GM19468 (cell line): ENCODE measurements around the gene ZAP70.

Source experiments
- ATAC-seq: cut with Tn5 transposase; IDR thresholded peaks from one replicate; pipeline ENCODE4 v1.9.1; 2021; ENCODE audit warnings: mild to moderate bottlenecking, moderate library complexity, moderate number of reproducible peaks; ENCODE audit not compliant: unreplicated experiment; ENCODE audit errors: extremely low read depth

ZAP70 gene

DNA sequence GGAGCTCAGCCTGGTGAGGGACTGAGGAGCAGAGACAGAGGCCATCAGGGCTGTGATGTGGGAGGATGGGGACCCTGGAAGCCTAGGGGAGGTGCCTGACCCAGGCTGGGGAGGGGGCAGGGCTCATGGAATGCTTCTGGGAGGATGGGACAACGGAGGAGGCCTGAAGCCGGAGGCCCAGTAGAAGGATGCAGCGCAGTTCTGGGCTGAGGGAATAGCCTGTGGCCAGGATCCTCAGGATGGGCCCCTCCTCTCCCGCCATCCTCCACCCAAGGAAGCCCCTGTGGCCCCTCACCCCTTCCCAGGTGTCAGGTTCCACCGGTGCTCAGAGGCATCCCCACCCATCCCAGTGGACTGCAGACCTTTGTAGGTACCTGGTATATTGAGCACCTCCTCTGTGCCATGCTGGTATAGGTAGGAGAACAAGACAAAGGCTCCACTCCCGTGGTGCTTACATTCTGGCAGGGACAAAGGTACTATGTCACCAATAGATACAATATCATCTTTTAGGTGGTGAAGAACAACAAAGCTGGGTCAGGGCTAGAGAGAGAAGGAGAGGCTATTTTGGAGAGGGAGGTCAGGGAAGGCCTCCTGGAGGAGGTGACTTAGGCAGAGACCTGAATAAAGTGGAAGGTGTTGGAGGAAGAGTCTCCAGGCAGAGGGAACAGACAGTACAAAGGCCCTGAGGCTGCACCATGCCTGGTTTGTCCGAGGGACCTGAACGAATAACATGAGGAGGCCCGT lies 2.7 kb downstream of the ZAP70 start:
- no peak for ATAC-seq

DNA sequence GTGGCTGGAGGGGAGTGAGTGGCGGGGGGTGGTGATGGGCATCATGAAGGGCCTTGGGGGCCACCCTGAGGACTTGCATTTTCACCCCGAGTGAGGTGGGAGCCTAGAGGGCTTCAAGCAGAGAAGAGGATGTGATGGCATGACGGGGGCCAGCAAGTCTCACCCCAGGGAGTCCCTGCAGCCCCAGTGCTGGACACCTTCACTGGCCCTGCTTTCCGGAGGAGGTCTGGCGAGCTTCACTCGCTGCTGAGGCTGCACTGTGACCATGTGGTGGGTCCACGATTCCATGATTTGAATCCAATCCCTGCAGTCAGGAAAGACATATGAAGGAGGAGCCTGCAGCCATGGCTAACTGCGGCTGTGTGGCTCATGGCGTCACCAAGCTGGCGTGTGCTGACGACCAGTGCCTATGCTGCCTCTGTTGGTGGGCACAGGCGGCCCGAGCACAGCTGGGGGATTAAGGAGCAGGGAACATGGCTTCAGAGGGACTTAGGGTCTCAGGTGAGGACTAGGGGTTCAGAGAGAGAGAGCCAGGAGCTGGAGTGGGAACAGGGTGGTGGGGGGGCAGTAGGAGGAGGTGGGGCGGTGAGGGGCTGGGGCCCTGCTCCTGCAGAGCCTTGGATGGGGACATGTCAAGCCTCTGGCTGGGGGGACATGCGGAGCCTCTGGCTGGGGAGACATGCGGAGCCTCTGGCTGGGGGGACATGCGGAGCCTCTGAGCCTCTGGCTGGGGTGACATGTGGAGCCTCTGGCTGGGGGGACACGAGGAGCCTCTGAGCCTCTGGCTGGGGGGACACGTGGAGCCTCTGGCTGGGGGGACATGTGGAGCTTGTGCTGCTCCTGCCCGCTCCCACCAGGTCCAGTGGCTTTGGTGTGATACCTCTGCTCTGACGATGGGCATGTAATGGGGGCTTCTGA lies 3.6 kb downstream of the ZAP70 start:
- ATAC-seq: no peak

DNA sequence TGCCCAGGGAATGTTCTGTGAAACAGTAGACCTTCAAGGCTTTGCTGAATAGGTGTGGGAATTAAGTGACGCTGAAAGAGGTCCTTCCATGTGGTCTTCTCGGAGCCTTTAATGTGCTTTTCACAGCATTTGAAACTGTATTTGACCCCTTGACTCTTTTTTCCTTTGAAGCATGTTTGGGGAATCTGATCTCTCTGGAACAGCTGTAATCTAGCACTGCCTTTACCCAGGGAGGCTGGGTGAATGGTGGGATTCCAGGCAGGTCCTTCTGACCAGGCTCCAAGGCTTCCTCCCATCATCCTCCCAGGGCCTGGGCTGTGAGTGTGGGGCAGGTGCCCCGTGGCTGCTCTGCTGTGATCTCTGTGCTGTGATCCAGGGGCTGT lies 4.2 kb downstream of the ZAP70 start:
- ATAC-seq: no peak

DNA sequence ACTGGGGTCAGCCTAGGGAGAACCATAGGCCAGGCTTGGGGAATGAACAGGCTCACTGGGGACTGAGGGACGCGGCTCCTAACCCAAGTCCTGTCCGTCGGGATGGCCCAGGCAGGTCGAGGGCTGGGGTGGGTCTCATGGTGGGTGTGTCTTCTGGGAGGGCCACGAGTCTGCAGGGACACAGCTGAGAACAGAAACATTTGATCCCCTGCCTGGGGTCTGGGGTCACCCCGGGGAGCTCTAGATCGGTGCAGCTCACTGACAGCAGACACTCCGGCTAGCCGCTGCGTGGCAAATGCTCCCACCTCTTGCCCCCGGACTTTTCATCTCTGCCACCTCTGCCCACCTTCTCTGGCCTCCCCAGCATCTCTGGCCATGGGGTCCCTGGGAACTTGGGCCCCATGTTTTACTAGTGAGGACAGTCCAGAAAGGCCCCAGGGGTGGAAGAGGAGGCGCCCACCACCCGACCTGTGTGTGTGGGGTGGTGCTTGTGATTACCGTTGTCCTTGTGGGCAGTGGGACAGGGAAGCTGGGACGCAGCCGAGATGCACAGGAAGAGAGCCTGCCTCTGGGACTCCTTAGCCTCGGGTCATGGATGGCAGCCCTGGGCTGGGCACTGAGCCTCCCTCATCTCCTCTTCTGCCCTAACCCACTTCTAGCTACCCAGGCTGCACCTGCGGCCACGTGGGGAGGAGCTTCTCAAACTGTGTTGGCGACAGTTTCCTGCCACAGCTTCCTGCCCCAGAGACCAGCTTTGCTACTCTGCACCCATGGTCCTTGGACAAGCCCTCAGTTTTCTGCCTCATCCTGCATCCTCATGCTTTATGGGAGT lies 4.9 kb downstream of the ZAP70 start:
- no peak for ATAC-seq

DNA sequence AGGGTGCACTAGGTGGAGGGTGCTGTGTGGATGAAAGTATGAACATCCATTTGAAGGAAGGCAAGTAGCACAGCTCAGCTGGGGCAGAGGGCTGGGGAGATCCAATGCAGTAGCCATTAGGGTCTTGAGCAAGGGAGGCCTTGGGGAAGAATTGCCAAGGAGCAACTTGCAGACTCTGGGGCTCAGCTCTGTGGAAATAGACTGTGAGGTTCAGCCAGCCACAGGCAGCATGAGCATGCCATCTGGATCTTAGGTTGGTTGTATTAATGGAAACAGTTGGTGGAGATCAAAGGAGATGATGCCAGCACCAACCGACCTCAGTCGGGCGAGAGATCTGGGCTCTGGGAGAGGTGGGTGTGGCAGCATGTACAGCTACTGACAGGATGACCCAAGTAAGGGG lies 5.6 kb downstream of the ZAP70 start:
- no peak for ATAC-seq

DNA sequence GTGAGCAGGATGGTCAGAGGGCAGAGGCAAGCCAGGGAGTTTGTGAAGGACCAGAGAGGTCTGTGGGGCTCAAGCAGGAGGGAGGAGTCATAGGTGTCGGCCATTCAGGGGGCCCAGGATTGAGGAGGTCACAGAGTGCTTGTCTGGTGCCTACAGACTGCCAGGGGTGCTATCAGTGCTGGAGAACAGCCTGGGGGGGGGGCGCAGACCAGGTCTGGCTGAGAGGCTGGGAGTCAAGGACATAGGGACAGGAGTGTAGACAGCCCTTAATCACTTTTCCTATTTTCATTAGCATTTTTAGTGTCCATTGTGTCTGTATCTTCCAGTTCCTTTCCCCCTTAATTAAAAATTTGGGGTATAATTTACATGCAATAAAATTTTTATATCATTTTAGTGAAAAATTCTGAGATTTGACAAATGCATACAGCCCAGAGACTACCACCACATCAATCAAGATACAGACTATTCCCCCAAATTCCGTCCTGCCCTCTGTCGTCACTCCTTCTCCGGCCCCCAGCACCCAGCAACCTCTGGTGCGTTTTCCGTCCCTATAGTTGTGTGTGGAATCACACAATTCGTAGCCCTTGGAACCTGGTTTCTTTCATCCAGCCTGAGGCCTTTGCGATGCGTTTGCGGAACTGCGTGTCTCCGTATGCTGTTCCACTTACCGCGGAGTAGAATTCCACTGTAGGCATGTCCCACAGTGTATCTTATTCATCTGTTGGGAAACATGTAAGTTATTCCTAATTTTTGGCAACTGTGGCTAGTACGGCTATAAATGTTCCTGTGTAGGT lies 6.2 kb downstream of the ZAP70 start:
- no peak for ATAC-seq

DNA sequence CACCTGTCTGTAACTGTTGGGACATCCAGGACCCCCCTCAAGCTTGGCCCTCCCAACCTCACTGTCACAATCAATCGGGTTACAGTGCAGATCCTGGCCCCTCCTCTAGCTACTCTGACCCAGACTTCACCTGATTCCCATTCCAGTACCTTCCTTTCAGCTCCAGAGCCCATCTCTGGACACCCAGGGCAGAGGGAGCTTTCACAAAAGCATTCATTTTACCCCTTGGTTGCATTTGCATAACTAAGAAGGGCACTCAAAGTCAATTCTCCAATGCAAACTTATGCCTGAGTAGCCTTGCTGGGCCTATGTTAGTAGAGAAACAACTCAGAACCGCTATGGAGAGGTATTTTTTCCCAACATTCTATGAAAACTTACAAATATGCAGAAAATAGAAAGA lies 7.4 kb downstream of the ZAP70 start:
- no peak for ATAC-seq

DNA sequence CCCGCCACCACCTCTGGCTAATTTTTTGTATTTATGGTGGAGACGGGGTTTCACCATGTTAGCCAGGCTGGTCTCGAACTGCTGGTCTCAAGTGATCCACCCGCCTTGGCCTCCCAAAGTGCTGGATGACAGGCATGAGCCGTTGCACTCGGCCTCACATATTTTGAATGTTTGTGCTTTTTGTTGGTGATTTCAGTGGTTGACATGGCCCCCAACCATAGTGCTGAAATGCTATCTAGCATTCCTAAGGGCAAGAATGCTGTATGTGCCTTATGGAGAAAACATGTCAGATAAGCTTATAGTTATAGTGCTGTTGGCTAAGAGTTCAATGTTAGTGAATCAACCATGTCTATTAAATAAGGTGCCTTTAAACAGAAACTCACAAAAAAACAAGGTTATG lies 8.9 kb downstream of the ZAP70 start:
- ATAC-seq: no peak

DNA sequence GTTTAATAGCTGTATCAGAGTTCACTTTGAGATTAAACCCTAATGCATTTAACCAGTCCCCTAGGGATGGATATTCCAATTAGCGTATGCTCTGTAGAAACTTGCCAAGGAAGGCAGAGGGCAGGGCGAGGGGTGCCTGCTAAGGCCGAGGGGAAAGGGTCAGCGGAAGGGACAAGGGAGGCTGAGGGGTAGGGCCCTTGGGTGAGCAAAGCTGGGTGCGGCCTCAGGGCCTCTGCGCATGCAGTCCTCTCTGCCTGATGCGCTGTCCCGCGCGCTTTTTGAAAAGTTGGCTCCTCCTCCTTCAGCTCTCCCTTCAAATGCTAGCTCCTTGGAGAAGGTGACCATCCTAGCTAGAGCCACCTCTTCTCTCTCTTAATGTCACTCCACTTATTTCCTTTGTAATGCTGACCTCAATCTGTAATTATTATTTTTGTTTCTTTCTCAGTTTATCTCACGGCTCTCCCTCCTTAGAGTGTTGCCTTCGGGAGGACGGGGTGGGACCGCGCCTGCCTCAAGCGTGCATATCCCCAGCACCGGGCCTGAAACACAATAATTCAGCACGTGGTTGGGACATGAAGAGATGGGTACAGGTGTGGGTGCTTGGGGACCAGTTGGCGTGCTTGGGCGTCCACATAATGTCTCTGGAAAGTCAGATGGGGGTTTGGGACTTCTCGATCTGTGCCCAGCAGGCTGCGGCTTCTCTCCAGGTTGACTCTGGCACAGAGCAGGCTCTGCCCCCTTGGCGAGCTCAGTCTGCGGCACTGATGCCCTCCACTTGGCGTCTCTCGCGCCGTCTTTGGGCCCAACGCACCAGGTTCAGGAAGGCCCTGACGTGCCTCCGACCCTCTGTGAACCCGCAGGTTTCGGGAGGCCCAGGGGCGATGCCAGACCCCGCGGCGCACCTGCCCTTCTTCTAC lies 10.0 kb downstream of the ZAP70 start:
- no peak for ATAC-seq

DNA sequence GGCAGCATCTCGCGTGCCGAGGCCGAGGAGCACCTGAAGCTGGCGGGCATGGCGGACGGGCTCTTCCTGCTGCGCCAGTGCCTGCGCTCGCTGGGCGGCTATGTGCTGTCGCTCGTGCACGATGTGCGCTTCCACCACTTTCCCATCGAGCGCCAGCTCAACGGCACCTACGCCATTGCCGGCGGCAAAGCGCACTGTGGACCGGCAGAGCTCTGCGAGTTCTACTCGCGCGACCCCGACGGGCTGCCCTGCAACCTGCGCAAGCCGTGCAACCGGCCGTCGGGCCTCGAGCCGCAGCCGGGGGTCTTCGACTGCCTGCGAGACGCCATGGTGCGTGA lies 10.7 kb downstream of the ZAP70 start:
- ATAC-seq: no peak

DNA sequence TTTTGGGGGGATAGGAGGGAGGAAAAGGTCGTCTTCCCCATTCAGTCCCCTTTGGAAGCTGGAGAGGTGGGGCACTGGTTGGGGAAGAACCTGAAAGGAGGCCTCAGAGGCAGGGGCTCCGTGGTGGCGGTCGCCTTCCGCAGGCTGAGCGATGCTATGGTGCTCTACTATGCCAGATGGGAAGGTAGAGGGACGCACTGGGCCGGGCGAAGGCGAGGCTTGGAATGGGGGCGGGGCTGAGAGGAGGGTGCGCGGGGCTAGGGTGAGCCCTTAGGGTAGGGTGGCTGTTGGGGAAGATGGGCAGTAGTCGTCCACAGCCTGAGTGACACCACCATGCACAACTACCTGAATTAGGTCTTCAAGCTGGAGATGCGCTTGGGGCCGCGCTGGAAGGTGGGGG lies 11.1 kb downstream of the ZAP70 start:
- no peak for ATAC-seq

DNA sequence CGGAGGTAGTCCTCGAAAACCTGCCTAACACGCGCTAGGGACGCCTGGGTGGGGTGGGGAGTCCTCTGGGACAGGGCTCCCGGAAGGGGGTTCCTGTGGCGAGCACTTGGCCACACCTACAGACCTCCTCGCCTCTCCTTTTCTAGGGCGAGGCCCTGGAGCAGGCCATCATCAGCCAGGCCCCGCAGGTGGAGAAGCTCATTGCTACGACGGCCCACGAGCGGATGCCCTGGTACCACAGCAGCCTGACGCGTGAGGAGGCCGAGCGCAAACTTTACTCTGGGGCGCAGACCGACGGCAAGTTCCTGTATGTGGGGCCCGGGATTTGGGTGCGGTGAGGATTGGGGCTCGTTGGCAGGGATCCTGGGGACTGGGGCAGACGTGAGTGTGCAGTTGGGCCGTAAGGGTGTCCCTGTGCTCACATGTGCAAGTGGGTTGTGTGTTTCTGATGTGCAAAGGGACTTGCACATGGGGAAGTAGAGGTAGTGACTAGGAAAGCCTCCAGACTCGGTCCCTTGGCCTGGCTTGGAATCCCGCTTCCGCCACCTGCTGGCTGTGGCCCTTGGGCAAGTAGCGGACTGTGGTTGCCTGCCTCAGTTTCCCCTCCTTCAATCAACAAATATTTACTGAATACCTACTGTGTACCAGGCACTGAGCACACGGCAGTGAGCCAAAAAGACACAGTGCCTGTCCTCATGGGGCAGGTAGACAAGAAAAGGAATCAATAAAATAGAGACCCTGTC lies 11.7 kb downstream of the ZAP70 start:
- ATAC-seq: no peak

DNA sequence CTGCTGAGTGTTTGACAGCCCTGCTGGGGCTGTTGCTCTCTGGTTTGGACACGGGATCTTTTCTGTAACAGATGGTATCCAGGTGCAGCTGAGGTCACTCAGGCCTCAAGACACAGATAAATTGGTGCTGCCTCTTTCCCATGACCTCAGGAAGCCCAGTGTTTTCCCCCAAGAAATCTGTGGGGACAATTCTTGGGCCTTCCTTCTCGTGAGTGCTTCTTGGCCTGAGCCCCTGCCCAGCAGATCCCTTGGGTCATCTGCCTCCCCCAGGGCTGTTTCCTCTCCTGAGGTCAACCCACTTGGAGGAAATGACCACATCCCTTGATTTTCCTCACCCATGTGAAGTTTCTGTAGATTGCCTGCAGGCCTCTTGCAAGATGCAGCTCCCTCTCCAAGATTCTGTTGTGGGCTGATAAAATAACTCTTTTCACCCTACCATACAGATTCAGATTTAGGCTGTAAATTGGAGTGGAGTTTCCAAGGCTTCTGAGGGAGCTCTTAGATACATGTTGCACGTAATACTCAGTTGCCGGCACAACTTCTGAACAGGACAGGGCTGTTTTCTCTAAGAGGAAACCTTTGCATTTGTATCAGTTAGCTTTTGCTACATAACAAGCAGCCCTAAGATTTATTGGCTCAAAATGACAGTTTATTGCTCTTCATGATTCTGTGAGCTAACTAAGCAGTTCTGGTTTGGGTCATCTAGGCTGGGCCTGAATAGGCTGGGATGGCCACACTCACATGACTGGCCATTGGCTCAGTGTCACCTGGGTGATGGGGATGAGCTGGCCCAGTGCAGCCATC lies 13.1 kb downstream of the ZAP70 start:
- ATAC-seq: no peak

DNA sequence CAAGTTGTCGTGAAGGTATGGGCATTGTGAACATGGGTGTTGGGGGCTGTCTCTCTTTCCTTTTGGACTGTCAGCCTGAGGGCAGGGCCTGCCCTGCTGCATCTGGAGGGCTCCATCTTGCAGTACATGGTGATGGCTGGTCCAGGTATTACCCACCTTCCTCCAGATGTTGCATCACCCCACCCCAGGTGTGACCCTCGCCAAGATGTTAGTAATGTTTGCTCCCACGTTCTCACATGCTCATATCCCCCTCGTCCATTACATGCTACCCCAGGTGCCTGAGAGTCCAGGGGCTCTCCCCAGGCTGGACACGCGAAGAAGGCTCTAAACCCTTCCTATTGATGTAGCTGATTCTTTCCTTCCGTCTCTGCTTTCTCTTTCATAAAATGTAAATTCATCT lies 13.9 kb downstream of the ZAP70 start:
- ATAC-seq: no peak

DNA sequence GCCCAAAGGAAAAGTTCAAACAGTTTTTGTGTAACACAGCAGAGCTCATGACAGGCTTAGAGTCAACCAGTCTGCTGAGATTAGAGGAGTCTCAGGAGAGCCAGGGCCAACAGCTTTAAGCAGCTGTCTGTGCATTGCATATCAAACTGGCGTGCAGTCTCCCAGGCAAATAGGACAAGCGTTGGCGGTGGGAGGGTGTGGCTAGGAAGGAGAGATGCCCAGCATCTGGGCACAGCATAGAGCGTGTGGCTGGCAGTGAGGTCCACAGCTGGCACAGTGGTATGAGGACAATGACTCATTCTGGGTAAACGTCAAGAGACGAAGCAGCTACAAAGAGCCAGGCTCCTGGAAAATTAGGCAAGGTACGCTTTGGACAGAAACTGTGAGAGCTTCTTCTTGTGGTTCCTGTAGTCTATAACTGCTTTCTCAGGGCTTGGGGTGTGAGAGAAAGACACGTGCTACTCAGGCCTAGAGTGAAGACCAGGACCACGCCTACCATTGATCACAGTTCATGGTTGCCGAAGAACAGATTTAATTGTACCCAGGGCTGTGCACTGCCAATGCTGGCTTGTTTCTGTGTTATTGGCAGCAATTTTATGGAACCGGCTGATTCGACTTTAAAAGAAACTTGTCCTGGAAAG lies 14.8 kb downstream of the ZAP70 start:
- ATAC-seq: no peak

DNA sequence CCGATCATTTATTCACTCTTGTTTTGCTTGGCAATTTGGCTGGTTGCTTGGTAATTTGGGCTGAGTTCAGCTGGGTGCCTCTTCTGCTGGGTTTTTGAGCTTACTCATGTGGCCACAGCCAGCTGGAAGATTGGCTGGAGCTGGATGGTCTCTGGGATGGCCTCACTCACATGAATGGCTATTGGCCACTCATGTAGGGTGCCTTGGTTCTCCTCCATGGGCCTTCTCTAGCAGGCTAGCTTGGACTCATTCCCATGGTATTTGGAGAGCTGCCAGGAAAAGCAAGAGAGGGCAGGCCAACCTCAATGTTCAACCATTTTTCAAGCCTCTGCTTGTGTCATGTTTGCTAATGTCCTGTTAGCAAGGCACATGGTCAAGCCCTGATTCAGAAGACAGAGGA lies 16.9 kb downstream of the ZAP70 start:
- ATAC-seq: no peak
